ENCODE results near the gene SPOCK1. TPM values are rescaled to one million over a fixed set of nuclear protein-coding genes. Genes with fewer than 3 reads are reported as not detected.

SPOCK1 gene
- total and polyA plus RNA-seq, 9 of the 15 experiments (the other 6 are each of a cell fraction or from before 2014, with no cell fraction given), result 0.01 to 0.35 (median 0.04) TPM; not detected in 6

DNA sequence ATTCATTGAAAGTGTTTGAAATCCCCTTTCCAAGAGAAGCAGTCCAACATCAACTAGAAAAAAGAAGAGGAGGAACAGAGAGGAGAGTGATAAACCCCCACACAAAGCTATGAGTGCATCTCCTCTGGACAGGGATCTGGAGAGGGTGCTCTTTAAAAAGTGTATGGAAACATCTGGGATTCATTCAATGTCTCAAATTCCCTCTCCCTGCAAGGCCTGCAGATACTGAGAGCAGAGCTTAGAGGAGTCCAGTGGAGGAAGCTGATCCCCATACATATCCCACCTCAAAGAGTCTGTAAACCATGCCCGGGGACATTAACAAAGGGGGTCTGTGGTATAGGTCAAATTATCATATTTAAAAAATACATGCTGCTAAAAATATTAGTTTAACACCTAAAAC lies 2.2 kb downstream of the SPOCK1 start (continued):
- TF ChIP-seq SPI1 (IDR thresholded peaks at IDR 0.05; ENCODE audit: borderline replicate concordance, low read depth, low read length) (no peak), ZBTB11 (CRISPR knock-in tag; IDR thresholded peaks at IDR 0.05) (no peak), NKRF (IDR thresholded peaks at IDR 0.05; ENCODE audit: borderline replicate concordance) (no peak), ZNF551 (CRISPR knock-in tag; IDR thresholded peaks at IDR 0.05) (no peak)

GRCh38 chr5:137492331-137492730 lies 6.8 kb downstream of the SPOCK1 start:
- H3K4me1 ChIP-seq (replicated peaks in 1 of 2; ENCODE audit: control insufficient read depth in 2 of 2, insufficient read depth in 2 of 2, low read length in 2 of 2), result no peaks in the 10 kb centered on the region
- no peak overlapping the region for H3K9ac ChIP-seq (ENCODE audit: insufficient read depth in 1 of 2, low read depth in 2 of 2, low read length in 2 of 2)
- H3K79me2 ChIP-seq (ENCODE audit: control insufficient read depth, insufficient read depth, low read length), result no peaks in the 10 kb centered on the region
- H4K20me1 ChIP-seq (replicated peaks; ENCODE audit: control insufficient read depth, insufficient read depth, low read length), result no peaks in the 10 kb centered on the region
- in situ Hi-C loops (cut with MboI) (no loop called here), intact Hi-C loops (cut with micrococcal nuclease) (no loop called here)
- no peak overlapping the region for H3K27ac ChIP-seq (ENCODE audit: extremely low read depth, low read depth, low read length)
- POLR2A ChIA-PET, result interaction anchor here (0.6 to 1.3 kb wide), 3 partner anchors 34 to 172 kb away, joined by 3 to 4 read pairs (median 3); no protein-coding TSS in a partner anchor
- no peaks in the 10 kb centered on the region for H3K9me3 ChIP-seq (replicated peaks; ENCODE audit: control insufficient read depth, insufficient read depth, low read depth, low read length)
- DNase-seq (ENCODE audit: extremely low read depth in 1 of 4, low spot score in 3 of 4) (no peak), FAIRE-seq (no peak), ATAC-seq (no peak)
- H3K27me3 ChIP-seq (ENCODE audit: control insufficient read depth in 2 of 2, insufficient read depth in 2 of 2, low read length in 2 of 2), result no peaks in the 10 kb centered on the region
- no peak for TF ChIP-seq JUND (IDR thresholded peaks at IDR 0.05; ENCODE audit: borderline replicate concordance, low read depth, low read length)
- no peak for TF ChIP-seq JUND (tag; IDR thresholded peaks at IDR 0.05; ENCODE audit: borderline replicate concordance, low read depth, low read length)
- TF ChIP-seq HNRNPUL1 (IDR thresholded peaks at IDR 0.05; ENCODE audit: low read length), result no peak
- TF ChIP-seq C11orf30 (IDR thresholded peaks at IDR 0.05; ENCODE audit: low read depth), result no peak
- TF ChIP-seq ETV1 (tag; conservative IDR thresholded peaks at IDR 0.05; ENCODE audit: low read depth), result no peak
- no peaks in the 10 kb centered on the region for H3K9me1 ChIP-seq (ENCODE audit: control insufficient read depth, insufficient read depth, low read length)
- CTCF ChIA-PET (ENCODE audit: low intra/inter-chr PET ratio), result no interaction called here
- BruUV-seq (replicated peaks), result no TSS peak
- no peak overlapping the region for H3K4me2 ChIP-seq (ENCODE audit: insufficient read depth, low read length)
- H3K36me3 ChIP-seq (ENCODE audit: control insufficient read depth, insufficient read depth, low read length), result no peaks in the 10 kb centered on the region
- H2AFZ ChIP-seq (ENCODE audit: low read depth, low read length), result no peak overlapping the region
- 0% methylated on average over 1 of the region's 1 CpG for WGBS (ENCODE audit: insufficient coverage, low coverage, missing lambda C conversion rate)
- no peak overlapping the region for H3K4me3 ChIP-seq
